ENCODE measurements around the gene LPP.
A peak's percentile ranks its signal among the peaks of the same experiment; 100 is the strongest.
"Not testable (repeated sequence)": the region's sequence is repeated elsewhere in the genome, so short reads cannot be mapped to it uniquely, and the experiment has no call there.

LPP gene

GRCh38 chr3:188700501-188700900, 546.5 kb downstream of the LPP start:
- no peak for DNase-seq

GRCh38 chr3:188700918-188701317, 547.0 kb downstream of the LPP start:
- no peak for DNase-seq

GRCh38 chr3:188701485-188701969, 547.6 kb downstream of the LPP start:
- no peak for DNase-seq

GRCh38 chr3:188702028-188702427, 548.1 kb downstream of the LPP start:
- DNase-seq, result not testable (repeated sequence)

- DNase-seq, result no peak
Observed at GRCh38 chr3:188706176-188706575, 552.2 kb downstream of the LPP start.

GRCh38 chr3:188706599-188706998, 552.6 kb downstream of the LPP start:
- DNase-seq, result no peak

GRCh38 chr3:188707381-188708288, 553.7 kb downstream of the LPP start:
- DNase-seq, result no peak

- no peak for DNase-seq
Observed at GRCh38 chr3:188711881-188712247, 557.9 kb downstream of the LPP start.

- no peak for DNase-seq
Observed at GRCh38 chr3:188712248-188712924, 558.4 kb downstream of the LPP start.

- DNase-seq, result no peak
Observed at GRCh38 chr3:188712991-188713390, 559.0 kb downstream of the LPP start.

GRCh38 chr3:188719545-188719944, 565.6 kb downstream of the LPP start:
- DNase-seq, result no peak

- no peak for DNase-seq
Observed at GRCh38 chr3:188720215-188720614, 566.3 kb downstream of the LPP start.

GRCh38 chr3:188720636-188721035, 566.7 kb downstream of the LPP start:
- DNase-seq, result no peak

GRCh38 chr3:188721312-188721711, 567.4 kb downstream of the LPP start:
- DNase-seq, result no peak

- DNase-seq, result no peak
Observed at GRCh38 chr3:188721990-188722389, 568.0 kb downstream of the LPP start.

- no peak for DNase-seq
Observed at GRCh38 chr3:188722963-188723362, 569.0 kb downstream of the LPP start.

- DNase-seq, result no peak
Observed at GRCh38 chr3:188727052-188727451, 573.1 kb downstream of the LPP start.

- no peak for DNase-seq
Observed at GRCh38 chr3:188728371-188728896, 574.5 kb downstream of the LPP start.

- no peak for DNase-seq
Observed at GRCh38 chr3:188729422-188729821, 575.5 kb downstream of the LPP start.

- peak; percentile 79 for DNase-seq
Observed at GRCh38 chr3:188734395-188734794, 580.4 kb downstream of the LPP start.

- DNase-seq, result no peak
Observed at GRCh38 chr3:188739511-188739910, 585.6 kb downstream of the LPP start.

- no peak for DNase-seq
Observed at GRCh38 chr3:188740010-188740409, 586.1 kb downstream of the LPP start.

- no peak for DNase-seq
Observed at GRCh38 chr3:188742755-188743550, 589.0 kb downstream of the LPP start.

Measured in NCI-H1092 (cell line).